HCT116 (cell line): ENCODE measurements around the gene KMT2B. TPM values are rescaled to one million over a fixed set of nuclear protein-coding genes. Genes with fewer than 3 reads are reported as not detected.

Experiments used
- ATAC-seq: fragments of 200-7000 bp; cut with Tn5 transposase; 2 replicates; pipeline ENCODE4 v1.9.1; 2020; ENCODE audit warnings: mild to moderate bottlenecking, moderate library complexity
- BruUV-seq: library from RNA; stranded (reverse); fragments of 400-500 nt; replicated peaks from 2 replicates; lab custom pipeline; 2021; lab: Mats Ljungman, UMichigan
- CTCF ChIA-PET: fragments of 300-600 bp; sonication (Branson Sonifier 250); formaldehyde crosslinking; loops from one replicate; lab custom pipeline; 2021; ENCODE audit warnings: antibody characterized with exemption; lab: Charles Lee
- POLR2A ChIA-PET: fragments of 300-600, 350-600 bp; sonication (Branson Sonifier 250); formaldehyde crosslinking; loops from one replicate; lab custom pipeline; 2021; ENCODE audit warnings: antibody characterized with exemption; lab: Charles Lee
- RAD21 ChIA-PET, 2 experiments: fragments of 300-600 bp; sonication (Branson Sonifier 250); formaldehyde crosslinking; loops; one replicate each; lab custom pipeline; 2023; ENCODE audit warnings: low total read pairs in 2 of 2; ENCODE audit not compliant: uncharacterized antibody in 2 of 2, unreplicated experiment in 2 of 2, low non-redundant PET in 1 of 2; lab: Charles Lee
- DNase-seq: peaks from one replicate; pipeline ENCODE4 v3.0.0-alpha.2; 2010; ENCODE audit warnings: low read depth, low spot score
- H2AFZ ChIP-seq: fragments of 200-600 bp; shearing (Covaris generic), sonication (generic); 2 replicates; pipeline ENCODE4 v1.6.1; 2017; ENCODE audit warnings: low read depth, mixed run types, mixed read lengths, antibody characterized with exemption, low read length; ENCODE audit not compliant: poor library complexity, severe bottlenecking
- H3K27ac ChIP-seq: 2 replicates; pipeline ENCODE4 v1.5.1; 2012; ENCODE audit warnings: low read depth, low read length
- H3K27me3 ChIP-seq: fragments of 200-600 bp; sonication (generic); 2 replicates; pipeline ENCODE4 v1.6.1; 2016; ENCODE audit warnings: mixed run types, low read length, mixed read lengths; ENCODE audit not compliant: insufficient read depth
- H3K36me3 ChIP-seq, 2 experiments: fragments of 200-500 bp in 1 of 2; fragments of 200-600 bp in 1 of 2; sonication (Bioruptor generic) in 1 of 2; sonication (generic) in 1 of 2; 2 replicates each; pipeline versions ENCODE4 v1.5.1 to v1.6.1; 2014 to 2016; ENCODE audit warnings: low read length in 2 of 2, inconsistent platforms in 1 of 2, mixed read lengths in 1 of 2, mixed run types in 1 of 2; ENCODE audit not compliant: insufficient read depth in 2 of 2, control insufficient read depth in 1 of 2
- H3K4me1 ChIP-seq, 2 experiments: fragments of 200-600 bp in 1 of 2; sonication (generic) in 1 of 2; 2 replicates each; pipeline versions ENCODE4 v1.5.1 to v1.6.1; 2012 to 2017; ENCODE audit warnings: low read length in 2 of 2, inconsistent platforms in 1 of 2, mild to moderate bottlenecking in 1 of 2, mixed read lengths in 1 of 2, mixed run types in 1 of 2, moderate library complexity in 1 of 2; ENCODE audit not compliant: insufficient read depth in 2 of 2, control insufficient read depth in 1 of 2
- H3K4me2 ChIP-seq: fragments of 200-600 bp; sonication (generic); 2 replicates; pipeline ENCODE4 v1.6.1; 2017; ENCODE audit warnings: mixed run types, low read length, mixed read lengths
- H3K4me3 ChIP-seq, 2 experiments: fragments of 200-600 bp in 1 of 2; sonication (generic) in 1 of 2; replicated peaks in 1 of 2; 2 replicates each; pipeline ENCODE4 v1.5.1; 2011 to 2016; ENCODE audit warnings: low read length in 2 of 2, control low read depth in 1 of 2, low read depth in 1 of 2, mild to moderate bottlenecking in 1 of 2, mixed read lengths in 1 of 2, mixed run types in 1 of 2
- H3K79me2 ChIP-seq: fragments of 200-600 bp; sonication (generic); 2 replicates; pipeline ENCODE4 v1.6.1; 2017; ENCODE audit warnings: mild to moderate bottlenecking, mixed run types, low read length, moderate library complexity, mixed read lengths; ENCODE audit not compliant: insufficient read depth
- H3K9ac ChIP-seq: fragments of 200-600 bp; sonication (generic); 2 replicates; pipeline ENCODE4 v1.6.1; 2016; ENCODE audit warnings: low read length, mixed read lengths
- H3K9me2 ChIP-seq: fragments of 200-600 bp; sonication (generic), shearing (Covaris generic); 2 replicates; pipeline ENCODE4 v1.6.1; 2017; ENCODE audit warnings: mixed run types, mild to moderate bottlenecking, moderate library complexity; ENCODE audit not compliant: insufficient read depth
- H3K9me3 ChIP-seq, 2 experiments: fragments of 200-500 bp in 1 of 2; fragments of 200-600 bp in 1 of 2; sonication (Bioruptor generic) in 1 of 2; sonication (generic) in 1 of 2; 2 replicates each; pipeline ENCODE4 v1.6.1; 2014 to 2017; ENCODE audit warnings: low read length in 2 of 2, mixed read lengths in 2 of 2, inconsistent platforms in 1 of 2, low read depth in 1 of 2, mild to moderate bottlenecking in 1 of 2, mixed run types in 1 of 2, moderate library complexity in 1 of 2; ENCODE audit not compliant: control insufficient read depth in 1 of 2, insufficient read depth in 1 of 2
- H4K20me1 ChIP-seq: fragments of 200-600 bp; sonication (generic), shearing (Covaris generic); 2 replicates; pipeline ENCODE4 v1.6.1; 2017; ENCODE audit warnings: mixed run types, mild to moderate bottlenecking, moderate library complexity; ENCODE audit not compliant: insufficient read depth
- ATF3 ChIP-seq: IDR thresholded peaks from 2 replicates; pipeline ENCODE4 v1.6.1; 2012
- EZH2 ChIP-seq: fragments of 200-600 bp; sonication (generic); IDR thresholded peaks from 2 replicates; pipeline ENCODE4 v1.6.1; 2017; ENCODE audit warnings: antibody characterized with exemption, mixed run types
- EZH2phosphoT487 ChIP-seq: fragments of 200-600 bp; IDR thresholded peaks from 2 replicates; pipeline ENCODE4 v1.6.1; 2018; ENCODE audit warnings: antibody characterized with exemption, borderline replicate concordance
- FOSL1 ChIP-seq: IDR thresholded peaks from 2 replicates; pipeline ENCODE4 v1.6.1; 2012; ENCODE audit warnings: low read depth
- MAX ChIP-seq: IDR thresholded peaks from 2 replicates; pipeline ENCODE4 v1.6.1; 2012
- POLR2A ChIP-seq: IDR thresholded peaks from 2 replicates; pipeline ENCODE4 v1.7.0; 2011; ENCODE audit warnings: borderline replicate concordance; ENCODE audit not compliant: insufficient read depth, insufficient read length; ENCODE audit errors: extremely low read depth
- POLR2AphosphoS5 ChIP-seq: IDR thresholded peaks from 2 replicates; pipeline ENCODE4 v1.6.1; 2011; ENCODE audit warnings: mild to moderate bottlenecking, low read depth, low read length, moderate library complexity
- RAD21 ChIP-seq: IDR thresholded peaks from 2 replicates; pipeline ENCODE4 v1.6.1; 2012; ENCODE audit warnings: low read depth, mild to moderate bottlenecking
- TCF7L2 ChIP-seq: IDR thresholded peaks from 2 replicates; pipeline ENCODE4 v1.7.0; 2011; ENCODE audit warnings: borderline replicate concordance, inconsistent platforms; ENCODE audit not compliant: insufficient read depth, insufficient read length; ENCODE audit errors: extremely low read depth
- YY1 ChIP-seq: IDR thresholded peaks from 2 replicates; pipeline ENCODE4 v1.6.1; 2011; ENCODE audit warnings: low read length, low read depth, moderate library complexity, mild to moderate bottlenecking; ENCODE audit not compliant: insufficient replicate concordance; ENCODE audit errors: extremely low read depth
- ZBTB33 ChIP-seq: IDR thresholded peaks from 2 replicates; pipeline ENCODE4 v1.6.1; 2011; ENCODE audit warnings: mild to moderate bottlenecking, low read length, moderate library complexity; ENCODE audit not compliant: insufficient replicate concordance; ENCODE audit errors: extremely low read depth
- ZNF274 ChIP-seq: fragments of 200-500 bp; sonication (Bioruptor generic); IDR thresholded peaks from 2 replicates; pipeline ENCODE4 v1.6.1; 2014; ENCODE audit warnings: mild to moderate bottlenecking, low read depth, low read length, inconsistent platforms
- intact Hi-C: fragments of 100-400 bp; cut with micrococcal nuclease; formaldehyde crosslinking; loops from 2 replicates; pipeline ENCODE4 v1.10.0; 2022
- total RNA-seq: library from RNA; stranded (reverse); gene quantifications from one replicate; pipeline ENCODE4 v1.2.1, GENCODE V29; 2021; ENCODE audit not compliant: unreplicated experiment

Gene KMT2B
- total RNA-seq, 1 experiment from 2014 or later = 29.9 TPM

- intact Hi-C loops = no loop called here
- POLR2A ChIA-PET = no interaction called here
- Histone ChIP-seq H3K36me3 (peaks cover 0 to 4% of the 10 kb centered on the region in 2 experiments; a peak in 2 of 4 replicates), H3K9ac (no peak overlapping the region), H3K4me1 (peaks cover 9 to 16% of the 10 kb centered on the region in 2 experiments; a peak in 3 of 4 replicates), H3K9me3 (no peaks in the 10 kb centered on the region), H3K27ac (no peak overlapping the region), H3K4me3 (no peak overlapping the region), H3K27me3 (no peaks in the 10 kb centered on the region), H3K9me2 (no peaks in the 10 kb centered on the region), H3K79me2 (0 out of 2 replicates have a peak, but pooled peaks cover 3% of the 10 kb centered on the region), H4K20me1 (no peaks in the 10 kb centered on the region), H3K4me2 (no peak overlapping the region), H2AFZ (no peak overlapping the region)
- TF ChIP-seq ZBTB33 (no peak), POLR2A (no peak), ATF3 (no peak), YY1 (no peak), EZH2phosphoT487 (no peak), ZNF274 (no peak), FOSL1 (no peak), TCF7L2 (no peak), MAX (no peak), EZH2 (no peak), POLR2AphosphoS5 (no peak), RAD21 (no peak)
- ATAC-seq (no peak), DNase-seq (no peak)
- BruUV-seq = no TSS peak
- CTCF ChIA-PET = no interaction called here
- RAD21 ChIA-PET = no interaction called here
These were observed 59.5 kb downstream of the KMT2B start for GRCh38 chr19:35777086-35777841.
